ENCODE results near the gene UFC1.

- TF ChIP-seq CTCF (IDR thresholded peaks at IDR 0.05) (no peak), EZH2 (IDR thresholded peaks at IDR 0.05; ENCODE audit: borderline replicate concordance, insufficient read depth, low read depth, low read length, poor library complexity, severe bottlenecking) (no peak)
Measured at GRCh38 chr1:161121834-161122233, 31.9 kb upstream of the UFC1 start.
